GM21515 (cell line): ENCODE data around the gene KIAA0753.
"Not testable (repeated sequence)": the region's sequence is repeated elsewhere in the genome, so short reads cannot be mapped to it uniquely, and the experiment has no call there.

Source experiments
- ATAC-seq: cut with Tn5 transposase; IDR thresholded peaks from one replicate; pipeline ENCODE4 v1.9.1; 2021; ENCODE audit not compliant: unreplicated experiment

The KIAA0753 gene

GRCh38 chr17:6668727-6669425 is 28.4 kb upstream of the KIAA0753 start:
- no peak for ATAC-seq

DNA sequence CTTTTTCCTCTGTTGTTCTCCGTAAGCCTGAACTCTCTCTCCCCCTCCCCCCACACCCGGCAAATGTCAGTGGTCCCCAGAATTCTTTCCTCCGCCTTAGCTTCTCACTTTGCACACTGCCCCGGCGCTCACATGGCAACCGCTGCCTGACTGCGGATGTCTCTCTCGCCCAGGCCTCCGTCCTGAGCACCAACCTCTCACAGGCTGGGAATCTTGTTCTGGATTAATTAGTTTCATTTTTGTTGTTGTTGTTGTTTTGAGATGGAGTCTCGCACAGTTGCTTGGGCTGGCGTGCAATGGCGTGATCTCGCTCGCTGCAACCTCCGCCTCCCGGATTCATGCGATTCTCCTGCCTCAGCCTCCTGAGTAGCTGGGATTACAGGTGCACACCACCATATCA is 27.7 kb upstream of the KIAA0753 start:
- no peak for ATAC-seq

DNA sequence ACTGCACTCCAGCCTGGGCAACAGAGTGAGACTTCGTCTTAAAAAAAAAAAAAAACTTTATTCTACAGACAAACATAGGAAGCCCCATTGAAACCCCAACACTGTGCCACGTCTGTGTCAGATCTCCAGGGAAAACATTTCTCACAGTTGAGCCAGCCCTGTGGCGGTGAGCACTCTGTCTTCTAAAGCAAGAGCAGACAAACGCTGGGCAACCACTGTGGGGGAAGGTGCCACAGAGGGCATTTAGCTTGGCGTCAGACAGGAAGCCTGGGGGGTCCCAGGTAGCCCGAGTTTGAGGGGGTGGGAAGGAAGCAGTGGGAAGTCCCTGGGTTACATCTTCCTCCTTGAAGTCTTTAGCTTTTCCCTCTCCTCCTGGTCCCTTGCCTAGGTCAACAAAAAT is 27.0 kb upstream of the KIAA0753 start:
- ATAC-seq, result no peak

DNA sequence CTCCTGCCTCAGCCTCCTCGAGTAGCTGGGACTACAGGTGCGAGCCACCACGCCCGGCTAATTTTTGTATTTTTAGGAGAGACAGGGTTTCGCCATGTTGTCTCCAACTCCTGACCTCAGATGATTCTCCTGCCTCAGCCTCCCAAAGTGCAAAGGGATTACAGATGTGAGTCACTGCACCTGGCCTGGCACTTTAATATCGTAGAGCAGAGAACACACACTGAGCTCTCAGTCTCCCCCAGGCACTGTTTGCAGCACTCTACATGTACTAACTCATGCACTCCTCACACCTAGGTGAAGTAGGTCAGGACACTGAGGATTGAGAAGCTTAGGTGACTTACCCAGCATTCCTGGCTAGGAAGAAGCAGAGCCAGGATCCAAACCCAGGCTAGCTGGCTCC is 26.0 kb upstream of the KIAA0753 start:
- no peak for ATAC-seq

GRCh38 chr17:6666077-6666521 is 25.6 kb upstream of the KIAA0753 start:
- no peak for ATAC-seq

DNA sequence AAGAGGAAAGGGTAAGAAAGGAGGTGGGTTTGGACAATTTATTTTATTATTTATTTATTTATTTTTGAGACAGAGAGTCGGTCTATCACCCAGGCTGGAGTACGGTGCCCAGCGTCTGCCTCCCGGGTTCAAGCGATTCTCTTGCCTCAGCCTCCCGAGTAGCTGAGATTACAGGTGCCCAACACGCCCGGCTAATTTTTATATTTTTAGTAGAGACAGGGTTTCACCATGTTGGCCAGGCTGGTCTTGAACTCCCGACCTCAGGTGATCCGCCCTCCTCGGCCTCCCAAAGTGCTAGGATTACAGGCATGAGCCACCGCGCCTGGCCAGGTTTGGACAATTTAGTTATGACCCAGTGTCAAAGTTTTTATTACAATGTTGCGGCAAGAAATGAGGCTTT is 22.7 kb upstream of the KIAA0753 start:
- ATAC-seq, result not testable (repeated sequence)

- ATAC-seq, result no peak
Measured at GRCh38 chr17:6661464-6661848, 20.9 kb upstream of the KIAA0753 start.

DNA sequence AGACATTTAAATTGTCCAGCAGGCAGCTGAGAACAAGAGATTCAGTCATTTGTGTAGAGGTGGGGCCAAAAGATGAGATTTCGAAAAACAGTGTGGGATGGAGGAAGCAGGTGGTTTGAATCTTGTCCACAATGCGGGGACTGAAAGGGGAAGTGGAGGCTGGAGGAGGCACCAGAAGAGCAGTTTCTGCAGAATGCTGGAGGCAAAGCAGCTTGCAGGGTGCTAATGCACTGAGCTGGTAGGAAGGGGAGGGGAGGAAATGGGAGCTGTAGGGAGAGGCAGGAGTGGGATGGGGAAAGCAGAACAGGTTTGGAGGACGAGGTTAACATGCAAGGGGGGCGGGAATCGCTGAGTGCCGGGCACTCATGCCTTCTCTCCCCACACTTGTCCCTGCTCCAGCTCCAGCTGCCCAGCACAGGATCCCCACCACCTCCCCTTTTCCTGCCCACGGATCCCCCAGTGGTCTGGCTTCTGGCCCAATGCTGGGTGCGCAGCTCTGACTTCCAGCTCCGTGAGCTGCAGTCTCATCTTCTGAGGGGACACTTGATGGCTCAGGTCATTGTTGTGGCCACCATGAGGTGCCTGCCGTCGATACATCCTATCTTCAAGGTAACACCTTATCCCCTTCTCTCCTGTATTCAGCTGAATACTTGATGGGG is 20.4 kb upstream of the KIAA0753 start:
- ATAC-seq, result peak; percentile 73

DNA sequence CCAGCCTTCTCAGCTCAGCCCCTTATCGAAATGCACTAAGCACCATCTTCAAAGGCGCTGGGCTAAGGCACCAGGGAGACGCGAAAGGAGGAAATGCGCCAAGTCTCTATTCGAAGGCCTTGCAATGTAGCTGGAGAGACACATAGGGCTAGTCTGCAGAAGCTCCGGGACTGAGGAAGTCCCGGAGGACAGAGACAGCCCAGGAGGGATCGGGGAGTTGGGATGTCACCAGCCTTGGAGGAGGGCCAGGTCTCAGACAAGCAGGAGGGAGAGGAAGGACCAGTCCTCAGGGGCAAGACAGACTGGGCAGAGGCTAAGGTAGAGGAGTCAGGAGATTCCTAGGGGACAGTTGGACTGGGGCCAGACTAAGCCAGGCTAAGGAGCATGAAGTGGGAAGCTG is 19.6 kb upstream of the KIAA0753 start:
- no peak for ATAC-seq

GRCh38 chr17:6658411-6658810 is 17.9 kb upstream of the KIAA0753 start:
- not testable (repeated sequence) for ATAC-seq

DNA sequence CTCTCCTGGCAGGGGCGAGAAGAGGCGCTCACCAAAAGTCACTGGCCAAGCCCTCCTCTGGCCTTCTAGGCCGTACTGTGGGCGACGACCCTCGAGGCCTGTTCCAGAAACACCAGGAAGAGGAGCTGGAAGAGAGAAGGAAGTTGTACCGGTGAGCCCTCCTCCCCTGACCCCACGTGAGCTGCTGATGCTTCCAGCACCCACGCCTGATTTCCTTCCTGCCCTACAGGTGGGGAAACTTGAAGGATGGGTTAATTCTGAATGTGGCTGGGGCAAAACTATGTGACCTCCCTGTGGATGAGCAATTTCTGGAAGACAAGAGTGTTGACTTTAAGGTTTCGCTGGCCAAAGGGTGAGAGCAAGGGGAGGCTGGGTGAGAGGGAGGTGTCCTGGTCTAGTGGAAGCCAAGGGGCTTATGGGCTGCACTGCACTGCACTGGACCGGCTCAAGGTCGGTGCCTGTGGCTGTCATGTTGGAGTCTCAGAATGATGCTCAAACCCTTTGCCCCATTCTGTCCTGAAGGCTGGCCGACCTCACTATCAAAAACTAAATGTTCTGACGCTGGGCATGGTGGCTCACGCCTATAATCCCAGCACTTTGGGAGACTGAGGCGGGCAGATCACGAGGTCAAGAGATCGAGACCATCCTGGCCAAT is 17.2 kb upstream of the KIAA0753 start:
- no peak for ATAC-seq

DNA sequence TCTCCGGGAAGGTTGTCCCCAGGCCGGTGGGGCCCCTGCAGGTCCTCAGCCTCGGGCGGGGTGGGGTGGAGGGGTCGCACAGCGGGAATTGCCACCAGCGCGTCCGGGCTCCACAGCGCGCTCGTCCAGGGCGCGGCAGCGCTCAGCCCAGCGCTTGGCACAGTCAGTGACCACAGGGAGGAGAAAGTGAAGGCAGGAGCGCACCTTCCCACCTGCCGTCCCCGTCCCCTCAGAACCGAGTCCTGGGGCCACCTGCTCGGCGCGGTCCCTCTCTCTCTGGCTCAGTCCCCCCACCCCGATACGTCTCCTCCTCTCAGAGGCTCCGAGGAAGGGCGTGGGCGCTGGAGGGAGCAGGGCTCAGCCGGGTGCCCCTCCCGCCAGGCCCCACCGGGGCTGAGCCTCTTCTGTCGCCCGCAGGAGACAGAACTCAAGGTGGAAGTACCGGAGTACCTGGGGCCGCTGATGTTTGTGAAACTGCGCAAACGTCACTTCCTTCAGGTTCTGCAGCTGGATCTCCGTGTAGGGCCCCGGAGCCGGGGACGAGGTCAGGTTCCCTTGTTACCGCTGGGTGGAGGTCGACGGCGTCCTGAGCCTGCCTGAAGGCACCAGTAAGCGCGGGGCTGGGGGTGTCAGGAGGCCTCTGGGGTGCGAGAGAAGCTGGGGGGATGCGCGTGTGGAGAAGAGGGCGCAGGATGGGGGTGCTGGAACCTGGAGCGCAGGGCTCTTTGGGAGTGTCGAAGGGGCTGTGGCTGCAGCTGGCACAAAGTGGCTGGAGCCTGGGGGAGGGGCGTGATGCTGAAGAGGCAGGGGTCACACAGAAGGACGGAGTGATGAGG is 16.5 kb upstream of the KIAA0753 start:
- not testable (repeated sequence) for ATAC-seq

- ATAC-seq, result not testable (repeated sequence)
Measured at GRCh38 chr17:6655732-6656361, 15.3 kb upstream of the KIAA0753 start.

DNA sequence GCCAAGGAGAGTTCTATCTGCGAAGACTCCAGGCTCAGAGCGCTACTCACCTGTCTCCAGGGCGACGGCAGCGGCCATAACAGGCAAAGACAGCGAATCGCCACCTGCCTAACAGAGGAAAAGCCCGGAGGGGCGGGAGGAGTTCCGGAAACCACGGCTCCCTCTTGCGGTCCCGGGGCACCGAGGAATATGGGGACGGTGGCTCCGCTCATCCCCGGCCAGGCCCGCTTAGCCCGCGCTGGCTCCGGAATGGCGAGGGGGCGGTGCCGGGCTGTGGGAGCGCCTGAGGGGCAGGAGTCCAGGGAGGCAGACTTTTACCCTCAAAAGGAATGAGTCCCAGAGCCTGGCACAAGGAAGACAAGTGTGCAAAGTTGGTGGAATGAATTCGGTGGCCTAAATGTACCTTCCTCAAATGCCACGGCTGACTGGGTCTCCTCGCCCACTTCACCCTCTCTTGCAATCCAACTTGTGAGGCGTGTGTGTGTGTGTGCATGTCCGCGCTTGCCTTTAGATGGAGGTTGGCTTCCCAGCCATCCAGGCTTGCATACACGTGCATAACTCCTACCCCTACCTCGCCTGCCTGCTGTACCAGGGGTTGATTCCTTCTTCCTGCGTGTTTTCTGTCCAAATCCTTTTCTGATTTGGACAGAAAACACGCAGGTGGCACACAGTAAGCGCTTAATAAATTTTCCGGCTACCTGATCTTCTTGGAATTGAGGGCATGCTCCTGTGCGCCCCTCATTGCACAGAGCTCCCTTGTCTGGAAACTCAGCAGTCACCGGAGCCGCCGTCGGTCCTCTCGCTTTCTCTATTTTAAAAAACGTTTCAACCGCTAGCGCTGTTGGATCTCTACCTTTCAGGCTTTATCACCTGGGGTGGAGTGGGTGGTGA is 14.6 kb upstream of the KIAA0753 start:
- ATAC-seq, result no peak

DNA sequence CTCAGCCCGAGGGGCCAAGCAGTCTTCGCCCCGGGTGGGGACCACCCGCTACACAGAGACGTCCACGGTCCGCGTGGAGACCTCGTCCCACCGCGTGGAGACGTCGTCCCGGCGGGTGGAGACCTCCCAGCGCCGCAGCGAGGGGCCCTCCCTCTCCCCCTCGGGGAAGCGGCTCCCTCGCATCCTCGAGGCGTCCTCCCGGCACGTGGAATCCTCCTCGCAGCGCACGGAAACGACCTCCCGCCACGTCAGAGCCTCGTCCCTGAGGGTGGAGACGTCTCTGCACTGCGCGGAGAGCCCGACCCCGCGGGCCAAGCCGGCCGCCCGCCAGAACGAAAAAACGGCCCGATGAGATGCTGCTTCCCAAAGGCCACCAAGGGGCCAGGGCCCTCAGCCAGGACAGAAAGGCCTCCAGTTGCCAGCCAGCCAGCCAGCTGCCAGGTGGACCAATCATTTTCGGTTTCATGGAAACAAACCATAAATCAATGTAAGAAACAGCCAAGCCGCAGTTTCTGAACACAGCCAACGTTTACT is 11.5 kb upstream of the KIAA0753 start:
- peak; percentile 1 for ATAC-seq

DNA sequence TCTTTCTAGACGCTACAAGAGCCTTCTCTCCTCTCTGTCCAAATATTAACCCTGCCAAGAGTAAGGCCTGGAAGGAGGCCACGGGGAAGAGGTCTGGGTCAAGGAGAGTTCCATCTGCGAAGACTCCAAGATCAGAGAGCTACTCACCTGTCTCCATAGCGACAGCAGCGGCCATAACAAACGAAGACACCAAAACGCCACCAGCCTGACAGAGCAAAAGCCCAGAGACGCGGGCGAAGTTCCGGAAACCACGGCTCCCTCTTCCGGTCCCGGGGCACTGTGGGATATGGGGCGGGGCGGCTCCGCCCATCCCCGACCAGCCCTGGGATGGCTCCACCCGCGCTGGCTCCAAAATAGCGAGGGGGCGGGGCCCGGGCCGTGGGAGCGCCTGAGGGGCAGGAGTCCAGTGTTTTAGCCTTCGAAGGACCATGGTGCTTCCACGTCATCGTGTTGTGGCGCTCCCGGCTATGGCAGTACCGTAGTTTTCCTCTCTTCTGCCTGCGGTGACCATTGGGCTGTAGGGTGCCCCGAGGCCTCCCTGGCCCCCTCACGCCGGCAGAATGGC is 10.9 kb upstream of the KIAA0753 start, which contains the start of the genes C17orf100 and MED31:
Gene C17orf100, plus strand, starts transcription at position 409 of the 565 bp plus-strand sequence. Its CDS starts 152 bp downstream, at position 561.
Gene MED31, minus strand, starts transcription at position 252 of the 565 bp plus-strand sequence. Its CDS starts 77 bp downstream, at position 175.
- peak; percentile 76 for ATAC-seq

GRCh38 chr17:6648181-6648580 is 7.7 kb upstream of the KIAA0753 start:
- no peak for ATAC-seq

DNA sequence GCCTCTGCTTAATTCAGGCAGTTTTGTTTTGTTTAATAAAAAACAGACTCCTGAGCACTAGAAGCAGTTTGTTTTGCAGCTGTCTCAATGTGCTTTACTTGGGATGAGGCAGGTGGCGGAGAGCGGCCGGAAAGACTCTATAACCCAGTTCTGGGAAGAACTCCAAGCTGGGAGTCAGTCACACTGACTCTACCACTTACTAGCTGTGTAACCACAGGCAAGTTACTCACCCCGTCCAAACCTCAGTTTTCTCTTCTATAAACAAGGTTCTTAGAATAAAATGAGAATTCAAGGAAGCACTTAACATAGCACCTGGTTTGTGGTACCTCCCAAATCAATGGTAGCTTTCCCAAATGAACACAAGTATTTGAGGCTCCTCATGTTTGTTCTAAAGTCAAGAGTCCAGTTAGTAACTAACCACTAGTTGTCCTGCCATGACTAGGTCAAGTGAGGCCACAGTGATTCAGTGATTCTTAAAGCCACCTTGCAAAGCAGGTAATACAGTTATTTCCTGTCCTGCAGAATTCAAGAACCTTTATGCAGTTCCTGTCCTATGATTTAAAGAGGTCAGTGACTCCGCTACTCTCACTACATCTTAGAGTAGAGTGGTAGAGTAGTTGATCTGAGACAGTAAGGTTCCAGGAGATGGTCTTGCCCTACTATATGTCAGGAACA is 3.1 kb upstream of the KIAA0753 start:
- ATAC-seq, result no peak
